Peyer's patch (tissue), 4 donors: ENCODE results near the gene TMPRSS13. TPM values are rescaled to one million over a fixed set of nuclear protein-coding genes. Genes with fewer than 3 reads are reported as not detected.

Experiments used
- DNase-seq, 3 donors: peaks; one replicate each; pipeline ENCODE4 v3.0.0-alpha.2; 2017 to 2019
- H3K27ac ChIP-seq, 4 donors: fragments of 200-600 bp; sonication (generic); one replicate each; pipeline ENCODE4 v1.5.1; 2016 to 2019
- H3K27me3 ChIP-seq, 2 donors: fragments of 200-600 bp; sonication (generic); one replicate each; pipeline ENCODE4 v1.5.1; 2019
- H3K36me3 ChIP-seq, 3 donors: fragments of 200-600 bp; sonication (generic); one replicate each; pipeline ENCODE4 v1.5.1; 2016 to 2019
- H3K4me1 ChIP-seq, 4 donors: fragments of 200-600 bp; sonication (generic); one replicate each; pipeline ENCODE4 v1.5.1; 2016 to 2019
- H3K4me3 ChIP-seq, 4 donors: fragments of 200-600 bp; sonication (generic); 1 replicate in 3 of 4; 2 replicates in 1 of 4; pipeline ENCODE4 v1.5.1; 2016 to 2019; ENCODE audit warnings: mild to moderate bottlenecking in 1 of 4
- H3K9me3 ChIP-seq, 4 donors: fragments of 200-600 bp; sonication (generic); one replicate each; pipeline ENCODE4 v1.5.1; 2016 to 2019; ENCODE audit warnings: mild to moderate bottlenecking in 1 of 4
- CTCF ChIP-seq, 6 experiments: fragments of 450-650 bp in 4 of 6; fragments of 200-600 bp in 2 of 6; sonication (generic) in 1 of 6; IDR thresholded peaks; one replicate each; pipeline ENCODE4 v1.5.1; 2017 to 2019; ENCODE audit warnings: antibody characterized with exemption in 6 of 6, mild to moderate bottlenecking in 3 of 6, moderate library complexity in 1 of 6
- POLR2A ChIP-seq, 2 donors: fragments of 450-650 bp; IDR thresholded peaks; one replicate each; pipeline ENCODE4 v1.5.1; 2017; ENCODE audit warnings: antibody characterized with exemption in 2 of 2, mild to moderate bottlenecking in 2 of 2, moderate library complexity in 2 of 2
- total RNA-seq, 4 donors: library from RNA; depleted of rRNA; stranded (reverse); fragments of >200 nt; gene quantifications; one replicate each; pipeline ENCODE4 v1.1.0, GENCODE V29; 2016

TMPRSS13 gene
- total RNA-seq, 4 donors from 2014 or later = not detected

DNA sequence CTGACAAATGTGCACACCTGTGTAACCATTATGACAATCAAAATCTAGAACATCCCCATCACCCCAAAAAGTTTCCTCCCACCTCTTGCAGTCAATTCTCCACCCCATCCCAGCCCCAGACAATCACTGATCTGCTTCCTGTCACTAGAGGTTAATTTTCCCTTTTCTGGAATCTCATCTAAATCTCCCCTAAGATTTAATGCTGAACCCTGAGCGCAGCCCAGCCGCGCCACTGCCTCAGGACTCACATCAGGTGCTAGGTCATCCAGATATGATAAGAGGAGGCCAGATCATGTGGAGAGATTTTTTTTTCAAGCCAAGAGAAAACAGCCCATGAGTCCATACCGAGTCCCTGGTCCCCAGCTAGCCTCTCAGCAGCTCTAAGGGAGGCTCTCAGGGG lies 4.3 kb upstream of the TMPRSS13 start:
- H3K4me1 ChIP-seq = peaks cover 0 to 5% (median 0%) of the 10 kb centered on the region in 4 donors
- no peaks in the 10 kb centered on the region for H3K27me3 ChIP-seq
- H3K4me3 ChIP-seq = no peak overlapping the region
- TF ChIP-seq POLR2A (IDR thresholded peaks at IDR 0.05) (no peak), CTCF (IDR thresholded peaks at IDR 0.05) (no peak)
- no peaks in the 10 kb centered on the region for H3K9me3 ChIP-seq
- peak in 1 of 3 donors; percentile 18 for DNase-seq
- H3K27ac ChIP-seq = no peak overlapping the region
- H3K36me3 ChIP-seq = no peaks in the 10 kb centered on the region

GRCh38 chr11:117932947-117933346 lies 3.7 kb upstream of the TMPRSS13 start:
- Histone ChIP-seq H3K9me3 (no peaks in the 10 kb centered on the region), H3K27ac (no peak overlapping the region), H3K4me3 (no peak overlapping the region), H3K36me3 (no peaks in the 10 kb centered on the region), H3K4me1 (peaks cover 0 to 5% (median 0%) of the 10 kb centered on the region in 4 donors), H3K27me3 (no peaks in the 10 kb centered on the region)
- TF ChIP-seq CTCF (IDR thresholded peaks at IDR 0.05) = no peak
- DNase-seq = peak in 1 of 3 donors; percentile 21

GRCh38 chr11:117932426-117932825 lies 3.2 kb upstream of the TMPRSS13 start:
- H3K4me1 ChIP-seq = peaks cover 0 to 5% (median 0%) of the 10 kb centered on the region in 4 donors
- H3K27ac ChIP-seq = no peak overlapping the region
- TF ChIP-seq POLR2A (IDR thresholded peaks at IDR 0.05) (no peak), CTCF (IDR thresholded peaks at IDR 0.05) (no peak)
- H3K27me3 ChIP-seq = no peaks in the 10 kb centered on the region
- peak in 2 of 3 donors; percentile 30 to 36 for DNase-seq
- no peak overlapping the region for H3K4me3 ChIP-seq
- no peaks in the 10 kb centered on the region for H3K36me3 ChIP-seq
- no peaks in the 10 kb centered on the region for H3K9me3 ChIP-seq

DNA sequence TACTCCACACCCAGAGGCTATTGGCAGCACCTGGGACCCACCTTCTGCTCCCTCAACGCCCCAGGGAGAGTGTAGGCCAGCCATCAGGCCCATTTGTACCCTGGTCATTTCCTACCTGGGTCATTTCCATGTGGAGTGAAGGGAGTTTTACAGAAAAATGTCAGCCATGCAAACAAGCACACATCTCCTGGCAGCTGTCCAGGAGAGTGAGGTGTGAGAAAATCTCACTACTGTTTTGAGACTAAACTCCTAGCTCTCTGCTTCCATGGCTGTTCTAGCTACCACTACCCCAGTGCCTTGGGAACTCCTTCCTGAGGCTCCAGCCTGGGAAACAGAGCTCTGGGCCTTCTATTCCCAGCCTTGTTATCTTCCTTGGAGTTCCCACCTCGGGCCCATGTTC lies 2.8 kb upstream of the TMPRSS13 start:
- no peaks in the 10 kb centered on the region for H3K27me3 ChIP-seq
- DNase-seq = peak in 2 of 3 donors; percentile 21 to 46
- no peak overlapping the region for H3K4me3 ChIP-seq
- H3K9me3 ChIP-seq = no peaks in the 10 kb centered on the region
- no peak overlapping the region for H3K27ac ChIP-seq
- no peaks in the 10 kb centered on the region for H3K36me3 ChIP-seq
- peaks cover 0 to 5% (median 0%) of the 10 kb centered on the region in 4 donors for H3K4me1 ChIP-seq
- TF ChIP-seq POLR2A (IDR thresholded peaks at IDR 0.05) (no peak), CTCF (IDR thresholded peaks at IDR 0.05) (no peak)

- TF ChIP-seq POLR2A (IDR thresholded peaks at IDR 0.05) = no peak
- Histone ChIP-seq H3K4me1 (peaks cover 0 to 5% (median 0%) of the 10 kb centered on the region in 4 donors), H3K36me3 (no peaks in the 10 kb centered on the region), H3K9me3 (no peaks in the 10 kb centered on the region), H3K27ac (no peak overlapping the region), H3K27me3 (no peaks in the 10 kb centered on the region), H3K4me3 (no peak overlapping the region)
- peak in 1 of 3 donors; percentile 38 for DNase-seq
Measured at GRCh38 chr11:117931331-117931950, 2.2 kb upstream of the TMPRSS13 start.

DNA sequence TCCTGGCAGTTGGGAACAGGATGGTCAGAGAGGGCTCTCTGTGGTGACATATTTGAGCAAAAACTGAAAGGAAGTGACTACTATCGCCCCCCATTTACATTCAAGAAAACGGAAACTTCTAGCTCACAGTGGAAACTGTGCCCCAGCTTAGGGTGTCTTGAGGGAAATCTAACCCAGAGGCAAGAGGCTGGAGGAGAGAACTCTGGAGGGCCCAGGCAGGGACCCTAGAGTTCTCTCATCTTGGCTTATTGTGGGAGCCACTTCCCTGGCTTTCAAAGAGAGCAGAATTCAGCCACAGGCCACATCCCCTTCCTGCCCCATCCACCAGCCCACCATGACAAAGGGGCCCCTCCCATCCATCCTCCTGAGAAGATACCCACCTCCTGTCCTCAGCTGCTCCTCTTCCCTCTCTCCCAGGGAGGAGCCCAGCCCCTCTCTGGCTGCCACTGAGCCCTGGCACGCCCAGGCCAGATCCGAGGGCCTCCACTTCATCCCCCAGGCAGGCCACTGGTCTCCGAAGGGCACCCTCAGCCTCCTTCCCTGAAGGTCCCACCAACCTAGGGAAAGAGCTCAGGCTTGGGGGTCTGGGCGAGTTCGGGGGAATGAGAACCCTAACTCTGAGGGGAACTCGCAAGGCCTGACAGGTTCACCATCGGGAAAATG lies 1.6 kb upstream of the TMPRSS13 start:
- no peak for TF ChIP-seq CTCF (IDR thresholded peaks at IDR 0.05)
- no peak for TF ChIP-seq POLR2A (IDR thresholded peaks at IDR 0.05)
- H3K36me3 ChIP-seq = no peaks in the 10 kb centered on the region
- peaks cover 0 to 5% (median 0%) of the 10 kb centered on the region in 4 donors for H3K4me1 ChIP-seq
- no peak overlapping the region for H3K4me3 ChIP-seq
- H3K27ac ChIP-seq = no peak overlapping the region
- no peaks in the 10 kb centered on the region for H3K9me3 ChIP-seq
- no peaks in the 10 kb centered on the region for H3K27me3 ChIP-seq
- DNase-seq = peak in 1 of 3 donors; percentile 40
